22Rv1 (cell line): Measurements from ENCODE around the gene TOPBP1.

Source experiments
- ZFX ChIP-seq: fragments of 450-650 bp; IDR thresholded peaks from 2 replicates; pipeline ENCODE4 v1.6.1; 2017; ENCODE audit warnings: antibody characterized with exemption, borderline replicate concordance
- TF ChIP-seq, protein P1 (sequence below): fragments of 450-650 bp; IDR thresholded peaks from 2 replicates; pipeline ENCODE4 v1.5.1; 2017; ENCODE audit warnings: mild to moderate bottlenecking

GRCh38 chr3:133655731-133656515 is 5.8 kb downstream of the TOPBP1 start:
- TF ChIP-seq, protein P1, sequence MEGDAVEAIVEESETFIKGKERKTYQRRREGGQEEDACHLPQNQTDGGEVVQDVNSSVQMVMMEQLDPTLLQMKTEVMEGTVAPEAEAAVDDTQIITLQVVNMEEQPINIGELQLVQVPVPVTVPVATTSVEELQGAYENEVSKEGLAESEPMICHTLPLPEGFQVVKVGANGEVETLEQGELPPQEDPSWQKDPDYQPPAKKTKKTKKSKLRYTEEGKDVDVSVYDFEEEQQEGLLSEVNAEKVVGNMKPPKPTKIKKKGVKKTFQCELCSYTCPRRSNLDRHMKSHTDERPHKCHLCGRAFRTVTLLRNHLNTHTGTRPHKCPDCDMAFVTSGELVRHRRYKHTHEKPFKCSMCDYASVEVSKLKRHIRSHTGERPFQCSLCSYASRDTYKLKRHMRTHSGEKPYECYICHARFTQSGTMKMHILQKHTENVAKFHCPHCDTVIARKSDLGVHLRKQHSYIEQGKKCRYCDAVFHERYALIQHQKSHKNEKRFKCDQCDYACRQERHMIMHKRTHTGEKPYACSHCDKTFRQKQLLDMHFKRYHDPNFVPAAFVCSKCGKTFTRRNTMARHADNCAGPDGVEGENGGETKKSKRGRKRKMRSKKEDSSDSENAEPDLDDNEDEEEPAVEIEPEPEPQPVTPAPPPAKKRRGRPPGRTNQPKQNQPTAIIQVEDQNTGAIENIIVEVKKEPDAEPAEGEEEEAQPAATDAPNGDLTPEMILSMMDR = no peak
- TF ChIP-seq ZFX = no peak
